HG03342 (cell line): Measurements from ENCODE around the gene TRAPPC2L.
"Not testable (repeated sequence)": the region's sequence is repeated elsewhere in the genome, so short reads cannot be mapped to it uniquely, and the experiment has no call there.

Source experiments
- ATAC-seq: cut with Tn5 transposase; IDR thresholded peaks from one replicate; pipeline ENCODE4 v1.9.1; 2021; ENCODE audit warnings: mild to moderate bottlenecking, moderate library complexity; ENCODE audit not compliant: unreplicated experiment

The TRAPPC2L gene

DNA sequence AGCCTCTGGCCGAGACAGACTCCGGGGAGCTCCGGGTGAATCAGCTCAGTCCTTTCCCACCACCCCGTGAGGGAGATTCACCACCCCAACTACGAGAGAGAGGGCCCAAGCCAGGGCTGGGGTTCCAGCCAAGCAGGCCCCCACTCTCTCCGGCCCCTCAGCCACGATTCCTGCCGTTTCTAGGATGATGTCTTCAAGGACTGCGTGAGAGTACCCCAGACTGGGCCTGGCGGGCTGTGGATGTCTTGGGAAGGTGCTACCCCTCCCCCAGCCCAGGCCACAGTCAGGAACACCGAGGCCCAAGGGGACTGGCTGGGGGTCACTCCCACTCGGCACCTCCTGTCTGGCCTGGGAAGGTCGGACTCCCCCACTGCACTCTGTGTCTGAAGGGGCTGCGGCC, 31.1 kb downstream of the TRAPPC2L start:
- no peak for ATAC-seq

DNA sequence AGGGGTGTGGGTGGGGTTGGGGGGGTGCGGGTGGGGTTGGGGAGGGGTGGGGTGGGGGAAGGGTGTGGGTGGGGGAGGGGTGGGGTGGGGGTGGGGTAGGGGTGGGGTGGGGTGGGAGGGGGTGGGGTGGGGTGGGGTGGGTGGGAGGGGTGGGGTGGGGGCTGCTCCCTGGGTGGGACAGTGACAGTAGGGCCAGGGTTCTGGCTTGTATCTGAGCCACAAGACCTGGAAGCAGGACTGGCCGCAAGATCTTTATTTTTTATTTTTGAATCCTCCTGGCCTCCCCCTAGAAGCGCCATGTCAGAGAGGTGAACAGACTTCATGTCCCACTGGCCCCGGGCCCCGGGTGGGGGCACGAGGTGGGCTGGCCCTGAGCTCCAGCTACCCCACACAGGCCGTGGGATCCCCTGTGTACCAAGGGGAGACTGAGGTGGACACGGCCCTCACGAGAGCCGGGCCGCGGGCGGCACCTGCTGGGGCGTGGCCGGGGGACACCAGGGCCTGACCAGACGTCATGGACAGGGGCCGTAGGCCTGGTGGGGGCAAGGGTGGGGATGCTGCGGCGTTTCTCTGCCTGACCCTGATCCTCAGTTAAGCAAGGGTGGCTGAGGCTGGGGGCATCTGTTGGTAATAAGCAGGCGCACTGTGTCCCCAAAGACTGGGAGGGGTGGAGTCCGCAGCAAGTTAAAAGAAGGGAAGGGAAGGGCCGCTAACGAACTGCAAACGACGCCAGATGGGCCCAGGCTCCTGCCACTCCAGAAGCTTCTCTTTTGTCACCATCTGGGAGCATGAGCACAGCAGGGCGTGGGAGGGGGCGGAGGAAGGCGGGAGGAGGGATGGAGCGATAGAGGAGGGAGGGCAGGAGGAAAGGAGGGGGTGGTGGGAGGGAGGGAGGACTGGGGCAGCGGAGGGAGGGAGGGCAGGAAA, 31.8 kb downstream of the TRAPPC2L start:
- ATAC-seq: no peak

DNA sequence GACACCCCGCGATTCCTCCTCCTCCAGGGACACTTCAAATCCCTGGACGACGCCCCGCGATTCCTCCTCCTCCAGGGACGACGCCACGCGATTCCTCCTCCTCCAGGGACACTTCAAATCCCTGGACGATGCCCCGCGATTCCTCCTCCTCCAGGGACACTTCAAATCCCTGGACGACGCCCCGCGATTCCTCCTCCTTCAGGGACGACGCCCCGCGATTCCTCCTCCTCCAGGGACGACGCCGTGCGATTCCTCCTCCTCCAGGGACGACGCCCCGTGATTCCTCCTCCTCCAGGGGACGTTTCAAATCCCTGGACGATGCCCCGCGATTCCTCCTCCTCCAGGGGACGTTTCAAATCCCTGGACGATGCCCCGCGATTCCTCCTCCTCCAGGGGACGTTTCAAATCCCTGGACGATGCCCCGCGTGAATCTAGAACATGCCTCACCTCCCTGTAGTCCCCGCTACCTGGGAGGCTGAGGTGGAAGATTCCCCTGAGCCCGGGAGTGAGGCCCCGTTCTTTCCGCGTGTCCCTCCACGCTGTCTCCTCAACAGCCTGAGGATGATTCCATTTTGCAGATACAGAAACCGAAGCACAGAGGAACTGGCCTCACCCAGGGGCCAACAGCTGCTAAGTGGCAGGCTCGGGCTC, 32.9 kb downstream of the TRAPPC2L start:
- not testable (repeated sequence) for ATAC-seq

DNA sequence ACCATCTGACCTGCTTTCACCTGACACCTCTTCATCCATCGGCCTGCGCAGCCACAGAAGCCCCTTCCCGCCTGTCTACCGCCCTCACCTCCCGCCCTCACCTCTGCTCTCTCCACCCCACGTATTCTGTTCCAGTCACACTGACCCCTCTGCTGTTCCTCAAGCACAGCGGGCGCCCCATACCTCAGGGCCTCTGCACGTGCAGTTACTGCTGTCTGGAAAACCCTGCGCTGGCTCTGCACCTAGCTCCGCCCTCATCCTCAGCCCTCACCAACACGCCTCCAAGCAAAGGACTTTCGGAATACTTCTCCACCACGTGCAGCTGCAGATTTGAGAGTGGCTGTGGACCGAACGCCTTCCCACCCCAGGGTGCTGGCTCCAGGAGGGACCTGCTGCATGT, 34.2 kb downstream of the TRAPPC2L start:
- ATAC-seq: no peak

DNA sequence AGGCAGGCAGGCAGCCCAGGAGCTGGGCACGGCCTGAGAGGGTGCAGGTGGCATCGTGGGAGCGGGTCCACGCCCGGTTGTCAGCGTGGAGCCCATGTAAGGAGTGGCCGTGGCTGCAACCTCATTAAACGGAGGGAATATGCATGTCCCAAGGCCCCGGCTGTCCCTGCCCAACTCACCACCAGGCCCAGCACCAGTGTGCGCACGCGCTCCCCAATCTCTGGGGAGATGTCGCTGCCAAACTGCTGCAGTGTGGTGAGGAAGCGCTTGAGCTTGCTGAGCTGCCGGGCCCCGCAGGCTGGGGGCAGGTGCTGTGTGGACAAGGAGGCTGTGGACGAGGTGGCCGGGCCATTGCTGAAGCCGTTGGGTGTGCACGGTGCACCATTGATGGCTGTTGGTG, 35.1 kb downstream of the TRAPPC2L start:
- no peak for ATAC-seq

DNA sequence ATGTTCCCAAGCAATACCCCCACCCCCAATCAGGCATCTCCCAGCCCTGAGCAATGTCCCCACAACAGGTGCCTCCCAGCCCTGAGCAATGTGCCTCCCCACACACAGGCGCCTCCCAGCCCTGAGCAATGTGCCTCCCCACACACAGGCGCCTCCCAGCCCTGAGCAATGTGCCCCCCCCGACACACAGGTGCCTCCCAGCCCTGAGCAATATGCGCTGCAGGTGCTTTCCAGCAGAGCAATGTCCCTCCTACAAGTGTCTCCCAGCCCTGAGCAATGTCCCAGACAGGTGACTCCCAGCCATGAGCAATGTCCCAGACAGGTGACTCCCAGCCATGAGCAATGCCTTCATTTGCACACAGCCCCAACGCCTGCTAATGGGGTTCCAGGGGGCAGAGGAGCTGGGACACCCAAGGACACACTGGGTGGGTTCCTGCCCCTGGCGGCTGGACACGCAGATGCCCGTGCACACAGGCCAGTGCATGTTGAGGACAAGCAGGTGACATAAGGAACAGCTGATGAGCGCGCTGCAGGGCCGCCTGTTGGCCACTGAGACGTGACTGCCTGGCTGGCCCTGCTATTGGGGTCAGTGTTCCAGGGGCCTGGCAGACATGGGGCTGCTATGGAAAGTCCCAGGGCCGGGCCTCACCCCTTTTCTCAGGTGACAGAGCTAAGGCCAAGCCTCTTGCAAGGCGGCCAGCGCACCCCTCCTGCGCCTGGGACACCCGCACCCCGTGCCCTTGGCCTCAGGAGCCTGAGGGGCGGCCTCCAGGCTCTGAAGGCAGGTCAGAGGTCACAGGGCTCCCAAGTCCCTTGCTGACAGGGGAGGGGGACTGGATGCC, 36.4 kb downstream of the TRAPPC2L start:
- no peak for ATAC-seq

DNA sequence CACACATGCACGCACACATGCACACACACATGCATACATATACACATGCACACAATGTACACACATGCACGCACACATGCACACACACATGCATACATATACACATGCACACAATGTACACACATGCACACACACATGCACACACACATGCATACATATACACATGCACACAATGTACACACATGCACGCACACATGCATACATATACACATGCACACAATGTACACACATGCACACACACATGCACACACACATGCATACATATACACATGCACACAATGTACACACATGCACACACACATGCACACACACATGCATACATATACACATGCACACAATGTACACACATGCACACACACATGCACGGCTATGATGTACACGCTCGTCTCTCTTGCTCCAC, 37.3 kb downstream of the TRAPPC2L start:
- ATAC-seq: not testable (repeated sequence)

DNA sequence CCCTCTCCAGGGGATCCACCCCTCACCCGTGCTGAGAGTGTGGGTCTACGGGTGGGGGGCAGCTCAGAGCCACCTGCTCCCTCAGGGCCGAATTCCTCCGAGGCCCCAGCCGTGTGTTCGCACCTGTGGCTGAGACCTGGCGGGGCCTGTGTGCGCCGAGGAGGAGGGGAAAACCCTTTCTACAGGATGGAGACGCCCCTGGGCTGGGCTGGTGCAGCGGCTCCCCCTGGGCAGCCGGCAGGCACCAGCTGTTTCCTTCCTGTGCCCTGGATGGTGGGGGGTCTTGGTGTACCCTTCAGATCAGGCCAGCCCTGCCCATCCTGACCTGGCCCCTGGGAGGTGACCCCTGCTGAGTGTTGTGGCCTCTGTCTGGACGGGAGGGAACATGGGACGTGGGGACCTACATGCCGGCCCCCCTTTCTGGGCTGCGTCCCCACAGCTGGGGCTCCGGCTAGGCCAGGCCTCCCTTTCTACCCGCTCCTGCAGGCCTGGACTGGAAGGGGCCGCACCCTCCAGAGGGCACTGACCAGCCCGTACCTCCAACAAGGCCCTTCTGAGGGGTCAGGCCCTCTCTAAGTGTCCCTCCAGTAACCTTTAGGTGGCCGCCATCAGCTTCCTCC, 37.9 kb downstream of the TRAPPC2L start:
- ATAC-seq: no peak

DNA sequence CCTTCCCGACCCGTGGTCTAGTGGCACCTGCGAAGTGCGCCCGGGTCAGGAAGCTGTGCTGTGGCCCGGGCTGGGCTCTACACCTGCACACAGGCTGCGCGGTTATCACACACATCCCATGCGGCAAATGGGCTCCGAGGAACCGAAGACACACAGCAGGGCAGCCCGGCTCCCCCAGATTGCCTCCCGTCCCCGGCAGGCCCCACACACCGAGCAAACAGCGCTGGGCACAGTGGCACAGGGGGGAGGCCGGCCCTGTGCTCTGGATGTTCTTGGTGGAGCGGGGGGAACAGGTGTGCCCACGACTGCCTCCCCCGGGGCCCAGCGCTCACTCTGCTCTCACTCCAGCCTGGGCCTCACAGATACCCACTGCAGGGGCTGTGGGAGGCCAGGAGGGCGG, 38.4 kb downstream of the TRAPPC2L start:
- ATAC-seq: no peak

DNA sequence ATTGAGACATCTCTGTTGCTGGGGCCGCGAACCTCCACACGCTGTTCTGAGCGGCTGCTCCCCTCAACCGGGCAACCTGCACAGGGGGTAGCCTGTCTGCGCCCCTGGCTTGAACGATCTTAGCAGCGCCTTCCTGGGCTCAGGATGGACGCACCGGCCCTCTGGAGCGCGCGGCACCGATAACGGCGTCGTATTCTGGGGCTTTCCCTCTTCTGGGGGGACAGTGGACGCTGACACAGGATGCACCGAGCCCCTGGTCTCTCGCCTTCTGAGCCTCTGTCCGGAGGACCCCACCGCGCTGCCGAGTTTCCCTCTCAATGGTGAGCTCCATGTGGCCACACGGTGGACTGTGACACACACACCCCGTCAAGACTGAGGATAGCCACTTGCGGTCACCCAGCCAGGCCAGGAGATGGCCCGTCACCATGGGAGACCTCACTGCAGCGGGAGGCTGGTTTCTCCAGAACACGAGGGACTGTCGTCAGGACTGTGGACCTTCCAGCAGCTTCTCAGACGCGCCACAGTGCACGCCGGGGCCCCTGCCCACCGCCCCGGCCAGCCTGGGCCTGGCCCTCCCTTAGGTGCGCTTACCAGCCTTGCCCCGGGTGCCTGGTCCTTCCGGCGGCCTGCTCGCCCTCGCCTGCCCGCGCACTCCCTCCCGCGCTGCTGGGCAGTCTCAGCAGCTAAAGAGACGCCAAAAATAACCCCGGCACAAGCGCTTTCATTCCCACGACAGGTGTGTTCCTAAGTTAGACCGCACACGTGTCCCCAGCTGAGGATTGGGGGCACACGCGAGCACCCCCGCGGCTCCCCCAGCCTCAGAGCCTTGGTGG, 39.5 kb downstream of the TRAPPC2L start:
- no peak for ATAC-seq

DNA sequence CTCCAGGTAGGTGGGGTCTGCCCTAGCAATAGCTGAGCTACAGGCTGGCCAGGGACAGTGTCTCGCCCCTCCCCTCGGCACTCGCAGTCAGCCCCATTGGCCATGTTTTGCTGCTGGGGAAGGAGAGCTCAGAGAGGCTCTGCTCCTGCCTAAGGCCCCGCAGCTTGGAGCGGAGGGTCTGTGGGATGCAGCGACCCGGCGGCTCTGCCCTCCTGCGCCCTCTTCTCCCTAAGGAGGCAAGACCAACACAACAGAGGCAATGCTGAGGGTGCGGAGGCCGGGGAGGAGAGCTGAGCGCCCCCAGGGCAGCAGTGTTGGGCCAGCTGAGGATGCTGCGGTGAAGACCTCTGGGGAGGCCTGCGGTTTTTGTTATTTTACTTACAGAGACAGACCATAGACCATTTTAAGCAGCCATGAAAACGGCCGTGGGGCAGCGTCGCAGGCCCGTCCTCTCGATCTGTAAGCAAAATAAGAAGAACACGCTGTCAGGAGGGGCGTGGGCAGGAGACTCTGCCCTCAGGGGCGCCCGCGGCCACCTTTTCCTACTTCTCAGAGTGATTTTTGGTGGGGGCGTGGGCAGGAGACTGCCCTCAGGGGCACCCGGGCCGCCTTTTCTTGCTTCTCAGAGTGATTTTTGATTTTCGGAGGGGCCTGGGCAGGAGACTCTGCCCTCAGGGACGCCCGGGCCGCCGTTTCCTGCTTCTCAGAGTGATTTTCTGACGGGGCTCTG, 40.9 kb downstream of the TRAPPC2L start:
- ATAC-seq: no peak

DNA sequence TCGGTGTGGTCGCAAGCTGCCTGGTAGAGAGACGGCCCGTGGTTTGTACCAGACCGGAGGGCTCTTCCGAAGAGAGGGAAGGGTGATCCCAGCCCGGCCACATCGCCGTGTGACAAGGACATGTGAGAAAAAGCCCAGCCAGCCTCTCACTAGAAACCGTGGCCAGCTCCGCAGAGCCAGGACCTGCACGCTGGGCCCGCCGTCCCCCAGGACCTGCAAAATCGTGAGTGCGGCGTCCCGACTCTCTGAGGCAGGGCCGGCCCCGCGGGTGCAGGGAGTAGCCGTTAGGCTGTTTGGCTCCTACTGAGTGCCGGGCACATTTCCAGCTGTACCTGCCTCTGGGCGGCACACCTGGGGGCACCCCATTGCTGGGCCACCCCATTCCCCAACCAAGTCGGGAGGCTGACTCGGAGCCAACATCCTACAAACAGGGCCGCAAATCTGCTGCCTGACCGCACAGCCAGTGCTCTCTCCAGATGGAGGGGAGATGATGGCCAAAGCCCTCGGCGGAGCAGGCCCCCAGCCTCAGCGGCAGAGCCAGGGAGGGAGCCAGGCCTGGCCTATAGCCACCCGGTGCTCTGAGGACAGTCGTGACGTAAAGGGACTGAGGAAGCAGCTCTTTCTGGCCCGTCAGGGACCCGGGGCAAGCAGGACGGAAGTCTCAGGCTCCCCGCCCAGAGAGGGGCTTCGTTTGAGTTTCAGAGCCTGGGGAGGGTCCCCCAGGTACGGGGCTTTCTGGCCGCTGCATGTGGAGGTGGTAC, 43.2 kb downstream of the TRAPPC2L start:
- no peak for ATAC-seq

DNA sequence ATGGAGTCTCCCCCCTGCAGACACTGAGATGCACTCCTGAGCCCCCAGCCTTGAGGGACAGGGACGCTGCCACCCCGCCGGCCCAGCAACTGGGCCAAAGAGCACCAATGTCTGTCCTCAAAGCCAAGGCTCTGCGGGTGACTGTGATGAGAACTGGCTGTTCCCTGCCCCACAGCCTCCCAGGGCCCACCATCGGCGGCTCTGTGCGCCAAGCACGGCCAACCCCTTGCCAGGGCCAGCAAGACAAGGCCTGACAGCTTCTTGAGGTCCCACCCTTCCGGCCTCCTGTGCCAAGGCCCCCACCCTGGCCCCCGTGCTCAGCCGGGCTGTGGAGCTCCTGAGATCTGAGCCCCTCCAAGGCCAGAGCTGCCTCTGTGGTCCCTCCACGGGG, 43.7 kb downstream of the TRAPPC2L start:
- no peak for ATAC-seq

DNA sequence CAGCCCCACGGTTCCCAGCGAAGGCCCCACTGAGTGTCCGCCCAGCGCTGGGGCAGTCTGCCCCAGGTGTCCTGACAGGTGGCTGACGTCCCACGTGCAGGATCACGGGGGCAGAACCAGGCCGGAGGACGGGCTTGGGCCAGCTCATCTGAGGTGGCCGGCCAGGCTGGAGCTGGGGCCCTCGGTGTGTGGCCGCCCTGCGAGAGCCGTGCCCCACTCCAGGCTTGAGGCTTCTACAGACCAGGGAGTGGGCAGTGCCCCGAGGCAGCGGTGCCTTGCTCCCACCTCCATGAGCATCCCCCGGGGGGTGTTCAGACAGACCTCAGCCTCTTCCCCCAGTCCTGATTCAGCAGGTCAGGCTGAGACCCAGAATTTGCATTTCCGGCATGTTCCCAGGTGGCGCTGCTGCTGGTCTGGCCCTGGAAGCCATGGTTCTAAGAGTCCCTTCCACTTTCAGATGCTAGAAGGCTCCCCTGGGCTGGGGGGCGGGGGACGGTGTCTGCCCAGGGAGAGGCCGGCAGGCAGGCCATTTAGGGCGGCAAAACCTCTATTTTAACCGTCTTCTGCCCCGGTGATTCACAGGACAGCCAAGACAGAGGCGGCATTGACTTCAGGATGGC, 44.9 kb downstream of the TRAPPC2L start:
- ATAC-seq: no peak

DNA sequence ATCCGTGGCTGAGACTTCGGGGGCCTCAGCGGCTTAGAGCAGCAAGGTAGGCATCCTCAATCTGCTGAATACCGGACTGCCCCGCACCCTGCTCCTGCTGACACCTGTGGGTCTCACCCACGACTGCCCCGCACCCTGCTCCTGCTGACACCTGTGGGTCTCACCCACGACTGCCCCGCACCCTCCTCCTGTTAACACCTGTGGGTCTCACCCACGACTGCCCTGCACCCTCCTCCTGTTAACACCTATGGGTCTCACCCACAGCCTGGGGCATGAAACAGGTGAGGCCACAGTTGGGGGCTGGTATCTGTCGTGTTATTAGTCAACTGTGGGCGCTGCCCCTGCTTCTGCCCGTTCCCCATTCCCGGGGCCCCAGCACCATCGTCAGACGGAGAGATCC, 45.8 kb downstream of the TRAPPC2L start:
- no peak for ATAC-seq

DNA sequence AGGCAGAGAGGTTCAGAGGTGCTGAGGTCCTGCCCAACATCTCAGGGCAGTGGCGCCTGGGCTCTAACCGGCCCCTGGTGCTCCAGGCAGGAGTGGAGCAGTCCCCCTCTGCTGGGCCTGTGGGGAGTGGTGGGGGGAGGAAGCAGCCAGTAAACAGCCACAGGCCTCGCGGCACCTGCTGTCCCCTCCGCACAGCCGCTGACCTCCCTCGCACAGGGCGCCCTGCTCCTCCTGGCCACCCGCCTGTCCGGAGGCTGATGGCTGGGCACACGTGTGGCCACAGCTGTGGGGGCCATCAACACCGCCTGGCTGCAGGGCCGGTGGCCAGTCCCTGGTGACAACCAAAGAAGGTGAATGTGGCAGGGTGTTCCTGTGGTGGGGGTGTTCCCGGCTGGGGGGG, 46.3 kb downstream of the TRAPPC2L start:
- ATAC-seq: no peak

DNA sequence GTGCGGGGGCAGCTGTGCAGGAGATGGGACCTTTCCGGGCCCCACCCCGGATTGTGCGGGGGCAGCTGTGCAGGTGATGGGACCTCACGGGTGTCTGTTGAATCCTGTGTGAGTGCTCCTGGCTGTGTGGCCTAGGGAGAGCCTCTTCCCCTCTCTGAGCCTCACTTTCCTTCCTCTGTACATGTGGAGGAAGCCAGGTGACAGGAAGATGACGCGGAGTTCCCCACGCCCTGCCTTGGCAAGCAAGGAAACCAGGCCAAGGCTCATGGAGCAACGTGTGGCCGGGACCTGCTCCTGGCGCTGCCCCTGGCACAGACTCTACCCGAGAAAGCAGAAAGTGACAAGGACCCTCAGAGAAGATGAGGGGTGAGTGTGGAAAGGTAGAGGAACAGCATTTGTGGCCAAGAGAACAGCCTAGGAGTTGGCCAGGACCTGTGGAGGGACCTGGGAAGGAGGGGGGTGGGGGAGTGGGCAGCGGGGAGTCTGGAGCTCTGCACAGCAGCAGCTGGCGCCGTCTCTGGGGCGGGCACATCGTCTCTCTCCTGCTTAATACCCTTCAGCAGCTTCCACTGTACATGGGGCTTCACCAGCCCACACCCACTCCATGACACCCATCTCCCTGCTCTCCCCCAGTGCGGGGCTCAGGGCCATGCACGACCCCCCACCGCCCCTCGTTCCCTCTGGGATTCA, 47.9 kb downstream of the TRAPPC2L start:
- ATAC-seq: no peak

DNA sequence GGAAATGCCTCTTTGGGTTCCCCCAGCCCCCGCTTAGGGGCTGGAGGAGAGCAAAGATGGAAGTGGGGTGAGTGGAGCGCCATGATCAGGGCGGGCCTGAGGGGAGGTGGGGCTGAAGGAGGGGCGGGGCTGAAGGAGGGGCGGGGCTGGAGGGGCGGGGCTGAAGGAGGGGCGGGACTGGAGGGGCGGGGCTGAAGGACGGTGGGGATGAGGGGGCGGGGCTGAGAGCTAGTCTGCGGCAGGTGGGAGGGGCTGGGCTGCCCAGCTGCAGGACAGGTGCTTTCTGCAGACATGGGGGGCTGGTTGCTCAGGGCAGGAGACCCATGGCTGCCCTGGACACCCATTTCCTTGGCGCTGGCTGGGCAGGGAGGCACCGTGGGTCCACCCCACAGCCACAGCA, 48.6 kb downstream of the TRAPPC2L start:
- ATAC-seq: no peak
